ENCODE measurements around the gene ADAD1. TPM values are rescaled to one million over a fixed set of nuclear protein-coding genes. Genes with fewer than 3 reads are reported as not detected.

Gene ADAD1
- total RNA-seq: not detected in 2 replicates

GRCh38 chr4:122378711-122379110 is at the start of gene ADAD1:
TSS of gene ADAD1 (plus strand) at chr4:122379011. CDS start at chr4:122380070, 1,059 bp downstream.

GRCh38 chr4:122456231-122457116 is 77.7 kb downstream of the ADAD1 start, which contains the start of gene IL2:
TSS of gene IL2 (minus strand) at chr4:122456725. CDS start at chr4:122456440, 285 bp downstream.

Other genes with a start within 250 kb of the ADAD1 start
- 47.6 and 66.5 TPM in 2 replicates for gene BLTP1, start 226.7 kb upstream of the ADAD1 start, total RNA-seq
- gene IL2, start 77.7 kb downstream of the ADAD1 start, total RNA-seq: not detected in 2 replicates
- not detected in 2 replicates for gene IL21, start 242.1 kb downstream of the ADAD1 start, total RNA-seq